GM10266 (cell line): ENCODE results near the gene CIP2A.

Experiments used
- DNase-seq: peaks from one replicate; pipeline ENCODE4 v3.0.0; 2012; ENCODE audit errors: extremely low spot score
- CTCF ChIP-seq: IDR thresholded peaks from 2 replicates; pipeline ENCODE4 v1.5.1; 2012; ENCODE audit warnings: mild to moderate bottlenecking, low read depth; ENCODE audit not compliant: control insufficient read depth, insufficient read depth; ENCODE audit errors: missing control alignments

Gene CIP2A

DNA sequence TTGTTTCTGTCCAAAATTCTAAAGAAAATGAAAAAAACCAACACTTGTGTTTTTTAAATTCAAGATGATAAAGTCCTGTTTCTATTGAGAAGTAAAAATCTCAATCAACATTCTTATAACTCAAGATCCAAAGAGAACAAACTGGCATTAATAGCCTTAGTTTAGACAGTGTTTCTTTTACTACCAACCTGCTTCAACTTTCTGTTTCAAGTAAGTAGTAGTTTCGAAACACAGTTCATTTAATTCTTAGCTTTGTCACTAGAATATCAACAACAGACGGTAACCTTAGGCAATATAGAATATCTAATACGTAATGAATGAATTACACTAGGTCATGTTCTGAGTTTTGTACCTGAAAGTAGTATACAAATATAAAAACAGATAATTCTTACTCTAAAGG lies 23.7 kb downstream of the CIP2A start:
- no peak for DNase-seq
- TF ChIP-seq CTCF: no peak

GRCh38 chr3:108564564-108564963 lies 24.7 kb downstream of the CIP2A start:
- no peak for TF ChIP-seq CTCF
- no peak for DNase-seq

DNA sequence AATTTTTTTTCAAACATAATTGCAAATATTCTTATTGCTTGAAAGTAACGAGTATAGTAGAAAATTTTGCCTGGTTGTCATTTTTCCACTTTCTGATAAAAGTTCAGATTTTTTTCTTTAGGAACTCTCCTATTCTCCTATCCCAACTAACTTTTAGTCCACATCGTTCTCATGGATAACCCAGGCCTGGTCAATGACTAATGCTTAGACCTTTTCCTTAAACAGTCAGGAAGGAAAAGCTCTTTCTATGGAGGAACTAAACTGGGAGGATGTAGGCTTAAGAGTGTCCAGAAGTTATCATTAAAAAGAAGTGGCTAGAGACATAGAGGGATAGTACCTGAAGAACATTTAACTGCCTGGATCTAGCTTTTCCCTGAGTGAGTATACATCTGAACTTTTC lies 26.7 kb downstream of the CIP2A start:
- TF ChIP-seq CTCF: no peak

DNA sequence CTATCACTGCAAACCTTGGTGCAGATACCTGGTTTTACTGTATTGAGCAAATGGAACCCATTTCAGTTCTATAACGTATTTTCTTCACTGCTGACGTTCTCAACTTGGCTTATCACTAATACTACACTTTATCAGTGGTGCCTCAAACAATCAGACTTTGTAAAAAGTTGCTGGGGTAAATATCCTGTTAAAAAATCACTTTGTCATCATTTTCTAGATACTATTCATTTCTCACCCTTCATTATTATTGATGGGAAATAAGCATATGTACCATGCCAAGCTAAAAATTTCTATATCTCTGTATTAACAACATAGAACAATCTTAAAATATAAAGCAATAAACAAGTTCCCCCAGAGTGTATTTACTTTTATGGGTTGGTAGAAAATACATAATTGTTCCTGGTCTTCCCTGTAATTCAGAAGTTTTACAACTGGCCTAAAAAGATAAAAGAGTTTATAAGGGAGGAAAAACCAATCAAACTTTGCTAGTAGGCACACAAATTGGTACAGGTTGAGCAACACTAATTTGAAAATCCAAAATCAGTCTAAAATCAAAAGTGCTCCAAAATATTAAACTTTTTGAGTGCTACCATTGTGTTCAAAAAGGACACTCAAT lies 33.2 kb downstream of the CIP2A start:
- no peak for TF ChIP-seq CTCF
- no peak for DNase-seq

More for the DNA sequence above, 26.7 kb downstream of the CIP2A start:
- no peak for DNase-seq

- no peak for DNase-seq
- TF ChIP-seq CTCF: no peak
Observed at GRCh38 chr3:108554913-108555571, 34.2 kb downstream of the CIP2A start.

DNA sequence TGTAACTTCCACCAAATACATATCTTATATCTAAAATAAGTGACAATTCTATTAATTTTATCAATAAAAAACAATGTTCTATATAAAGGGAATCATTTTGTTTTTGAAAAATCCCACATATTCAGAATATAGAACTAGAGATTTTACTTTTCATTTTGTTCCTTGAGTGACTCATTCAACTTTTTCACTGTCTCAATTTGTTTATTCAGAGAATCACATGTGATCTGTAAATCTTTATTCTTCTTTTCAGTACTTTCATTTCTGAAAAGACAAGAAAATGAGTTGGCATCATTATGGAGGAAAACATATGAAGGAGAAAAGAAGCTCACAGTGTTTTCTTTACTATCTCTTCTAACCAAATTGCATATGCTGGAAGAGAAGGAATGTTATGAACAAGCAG lies 35.0 kb downstream of the CIP2A start:
- no peak for DNase-seq
- TF ChIP-seq CTCF: no peak
